Stimulated activated naive CD4-positive, alpha-beta T cell (primary cell): ENCODE measurements around the gene MAST3.
A peak's percentile ranks its signal among the peaks of the same experiment; 100 is the strongest.

Source experiments
- DNase-seq, 6 experiments: peaks; one replicate each; lab custom pipeline; 2025; lab: John Stamatoyannopoulos, UW

MAST3 gene

DNA sequence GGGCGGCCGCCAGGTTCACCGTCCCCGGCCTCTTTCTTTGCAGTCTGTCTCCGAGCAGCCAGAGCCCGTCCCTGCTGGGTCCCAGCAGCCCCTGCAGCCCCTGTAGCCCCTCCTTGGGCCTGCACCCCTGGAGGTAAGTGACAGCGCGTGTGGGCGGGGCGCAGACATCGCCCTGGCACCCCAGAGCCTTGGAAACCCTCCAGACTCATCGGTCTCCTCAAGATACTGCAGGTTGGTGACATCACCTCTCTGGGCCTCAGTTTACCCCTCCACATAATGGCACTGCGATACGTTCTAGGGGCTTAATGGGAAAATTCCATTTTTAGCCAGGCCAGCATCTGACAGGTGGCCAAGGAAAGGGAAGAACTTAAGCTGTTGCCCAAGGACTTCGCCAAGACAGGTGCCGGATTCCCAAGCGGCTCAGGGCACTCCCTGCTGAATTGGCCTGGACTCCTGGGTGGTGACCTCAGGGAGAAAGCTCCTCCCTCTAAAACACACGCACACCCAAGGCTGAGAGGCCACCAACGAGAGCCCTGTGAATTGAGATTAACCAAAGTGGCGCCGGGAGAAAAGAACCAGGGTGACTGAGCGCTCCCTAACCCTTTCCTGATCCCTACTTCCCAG is 13.1 kb downstream of the MAST3 start:
- DNase-seq = no peak

DNA sequence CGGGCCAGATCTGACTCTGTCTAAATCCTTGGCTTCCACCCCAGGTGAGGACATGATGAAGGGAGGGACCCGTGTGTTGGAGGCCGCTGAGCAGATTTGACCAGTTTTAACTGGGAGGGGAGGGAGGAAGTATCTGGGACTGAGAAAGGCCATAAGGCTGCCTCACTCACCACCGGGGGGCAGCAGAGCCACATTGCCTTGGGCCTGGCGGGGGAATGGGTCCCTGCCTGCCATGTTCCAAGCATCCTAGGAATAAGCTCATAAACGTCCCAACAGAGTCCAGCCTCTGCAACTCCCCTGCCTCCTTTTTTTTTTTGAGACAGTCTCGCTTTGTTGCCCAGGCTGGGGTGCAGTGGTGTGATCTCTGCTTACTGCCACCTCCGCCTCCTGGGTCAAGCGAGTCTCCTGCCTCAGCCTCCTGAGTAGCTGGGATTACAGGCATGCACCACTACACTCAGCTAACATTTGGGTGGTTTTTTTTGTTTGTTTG is 15.5 kb downstream of the MAST3 start:
- peak; percentile 47 to 72 (median 62) for DNase-seq

DNA sequence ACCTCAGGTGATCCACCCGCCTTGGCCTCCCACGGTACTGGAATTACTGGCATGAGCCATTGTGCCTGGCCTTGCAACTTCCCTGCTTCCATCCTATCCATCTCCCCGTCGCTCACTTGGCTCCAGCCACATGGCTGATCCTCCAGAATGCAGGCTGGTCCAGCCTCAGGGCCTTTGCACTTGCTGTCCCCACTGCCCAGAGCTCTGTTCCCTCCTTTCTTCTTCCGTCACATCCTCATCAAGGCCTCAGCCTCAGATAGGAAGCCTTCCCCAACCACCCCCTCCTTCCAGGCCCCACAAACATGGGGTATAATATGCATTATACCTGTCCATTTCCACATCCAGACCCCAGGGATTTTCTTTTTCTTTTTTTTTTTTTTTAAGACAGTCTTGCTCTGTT is 16.2 kb downstream of the MAST3 start:
- DNase-seq = no peak

DNA sequence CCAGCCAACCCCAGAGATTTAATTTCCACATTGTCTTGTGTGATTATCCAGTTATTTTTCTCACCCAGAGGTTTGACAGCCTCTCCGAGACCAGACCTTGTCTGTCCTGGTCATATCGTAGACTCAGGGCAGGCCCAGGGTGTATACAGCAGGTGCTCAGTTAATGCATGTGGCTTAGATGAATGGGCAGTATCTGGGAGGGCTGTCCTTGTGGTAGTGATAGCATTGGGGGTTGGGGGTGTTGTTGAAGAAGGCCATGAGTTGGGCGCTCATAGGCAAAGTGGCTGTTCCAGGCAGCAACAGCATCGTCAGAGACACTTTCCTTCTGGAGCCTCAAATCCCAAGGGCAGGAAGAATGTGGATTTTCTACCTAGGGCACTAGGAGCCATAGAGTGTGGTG is 16.9 kb downstream of the MAST3 start:
- DNase-seq = no peak

DNA sequence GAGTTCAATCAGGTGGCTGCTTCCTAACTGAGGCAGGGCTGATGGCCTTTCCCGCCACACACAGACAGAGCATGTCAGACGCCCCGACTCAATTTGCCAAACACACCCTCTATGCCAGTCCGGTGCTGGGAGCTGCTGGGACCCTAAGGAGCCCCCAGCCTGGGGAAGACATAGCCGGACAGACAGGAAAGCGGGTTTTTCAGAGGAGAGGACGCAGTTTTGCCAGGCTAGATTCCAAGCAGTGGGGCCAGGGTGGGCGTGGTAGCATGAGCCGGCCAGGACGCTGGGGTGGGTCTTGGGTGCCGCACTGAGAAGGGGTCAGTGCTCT is 19.8 kb downstream of the MAST3 start:
- DNase-seq = no peak

DNA sequence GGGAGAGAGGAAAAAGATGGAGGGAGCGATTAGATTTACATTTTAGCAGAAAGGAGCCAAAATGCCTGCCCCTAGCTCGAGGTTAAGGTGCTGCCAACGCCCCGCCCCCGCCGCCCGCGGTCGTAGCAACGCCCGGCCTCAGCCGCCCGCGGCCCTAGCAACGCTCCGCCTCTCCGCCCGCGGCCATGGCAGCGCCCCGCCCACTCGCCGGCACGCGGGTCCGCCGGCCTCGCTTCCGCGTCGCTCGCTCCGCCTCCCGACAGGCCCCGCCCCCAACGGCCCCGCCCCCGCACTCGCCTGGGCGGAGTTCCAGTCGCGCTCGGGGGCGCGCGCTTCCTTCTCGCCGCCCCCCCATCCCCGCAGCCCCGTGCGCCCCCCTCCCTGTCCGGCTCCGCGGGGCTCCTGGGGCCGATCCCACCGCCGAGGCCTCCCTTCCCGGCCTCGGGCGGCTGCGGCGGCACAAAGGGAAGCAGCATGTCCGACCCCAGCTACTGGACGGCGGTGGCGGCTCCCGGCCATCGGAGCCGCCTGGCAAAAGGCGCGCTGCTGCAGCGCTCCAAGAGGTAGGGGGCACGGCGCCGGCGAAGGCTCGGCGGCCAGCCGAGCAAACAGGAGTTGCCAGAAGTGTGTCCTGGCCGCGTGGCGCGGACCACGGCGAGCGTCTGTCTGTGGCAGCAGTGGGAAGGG is 20.3 kb downstream of the MAST3 start:
- DNase-seq = peak; percentile 87 to 96 (median 94)

DNA sequence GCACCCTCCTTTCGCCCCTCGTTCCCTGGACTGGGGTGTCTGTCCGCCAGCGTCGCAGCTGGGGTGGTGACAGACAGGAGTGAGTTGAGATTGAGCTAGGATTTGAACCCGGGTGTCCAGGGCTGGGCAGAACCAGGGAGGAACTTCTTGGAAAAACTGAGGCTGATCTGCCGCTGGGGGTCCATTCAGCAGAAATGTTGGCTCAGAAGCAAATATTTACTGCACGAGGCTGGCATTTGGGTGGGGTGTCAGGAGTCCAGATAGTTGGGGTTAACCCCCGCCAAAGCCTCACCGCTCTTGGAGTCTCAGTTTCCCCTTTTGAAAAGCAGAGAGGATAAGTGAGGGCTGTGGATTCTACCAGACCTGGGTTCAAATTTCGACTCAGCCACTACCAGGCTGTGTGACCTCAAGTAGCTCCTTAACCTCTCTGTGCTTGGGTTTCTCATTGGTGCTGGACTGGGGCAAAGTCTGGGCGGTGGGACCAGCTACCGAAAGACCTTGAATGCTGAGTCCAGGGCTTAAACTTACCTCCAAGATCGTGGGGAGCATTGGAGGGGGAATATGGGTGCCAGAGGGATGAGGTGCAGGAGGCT is 20.9 kb downstream of the MAST3 start:
- peak in 1 of 6 experiments; percentile 47 for DNase-seq

DNA sequence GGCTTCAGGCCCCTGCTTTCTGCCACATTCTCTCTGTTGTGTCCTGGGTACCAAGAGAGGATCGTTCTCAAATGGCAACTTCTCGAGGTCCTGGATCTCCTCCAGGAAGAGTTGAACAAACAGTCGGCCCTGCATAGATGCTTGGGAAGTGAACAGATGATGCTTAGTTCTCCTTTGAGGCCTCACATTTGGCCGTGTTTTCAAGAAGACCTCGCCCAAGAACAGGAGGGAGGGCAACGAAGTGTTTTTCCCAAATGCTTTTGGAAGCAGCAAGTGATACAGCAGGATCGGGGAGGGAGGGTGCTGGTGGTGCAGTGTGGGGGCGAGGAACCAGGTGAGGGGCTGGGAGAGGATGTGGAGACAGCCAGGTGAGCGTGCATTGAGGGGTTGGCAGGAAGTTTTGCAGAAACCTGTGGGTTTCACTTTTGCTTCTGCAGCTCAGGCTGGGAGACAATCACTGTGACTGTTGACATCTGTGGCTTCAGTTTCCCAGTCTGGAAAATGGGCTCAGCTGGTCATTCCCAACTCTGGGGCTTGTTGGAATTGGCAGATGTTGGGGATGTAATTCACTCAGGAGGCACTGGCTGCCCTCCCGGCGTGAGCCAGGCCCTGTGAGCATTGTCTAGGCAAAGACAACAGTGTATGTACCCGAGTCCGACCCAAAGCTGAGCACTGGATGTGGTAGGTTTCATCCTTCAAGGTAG is 21.6 kb downstream of the MAST3 start:
- peak; percentile 34 to 79 (median 56) for DNase-seq

DNA sequence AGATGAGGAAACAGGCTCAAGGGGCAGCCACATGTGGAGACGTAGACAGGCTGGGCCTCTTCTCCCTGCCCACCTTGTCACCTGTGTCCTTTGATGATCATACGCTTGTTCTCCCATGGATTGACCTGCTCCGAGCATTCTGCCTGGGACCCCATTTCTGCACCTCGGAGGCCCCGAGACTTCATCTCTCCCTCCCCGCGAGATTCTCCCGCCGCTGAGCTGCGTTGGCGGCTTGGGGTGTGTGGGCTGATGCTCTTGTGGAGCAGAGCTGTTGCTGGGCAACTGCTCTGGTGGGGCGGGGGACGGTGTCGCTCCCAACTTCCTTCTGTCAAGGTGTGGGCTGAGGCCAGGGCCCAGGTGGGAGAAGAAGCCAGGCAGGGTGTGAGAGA is 22.1 kb downstream of the MAST3 start:
- peak; percentile 32 to 63 (median 56) for DNase-seq

DNA sequence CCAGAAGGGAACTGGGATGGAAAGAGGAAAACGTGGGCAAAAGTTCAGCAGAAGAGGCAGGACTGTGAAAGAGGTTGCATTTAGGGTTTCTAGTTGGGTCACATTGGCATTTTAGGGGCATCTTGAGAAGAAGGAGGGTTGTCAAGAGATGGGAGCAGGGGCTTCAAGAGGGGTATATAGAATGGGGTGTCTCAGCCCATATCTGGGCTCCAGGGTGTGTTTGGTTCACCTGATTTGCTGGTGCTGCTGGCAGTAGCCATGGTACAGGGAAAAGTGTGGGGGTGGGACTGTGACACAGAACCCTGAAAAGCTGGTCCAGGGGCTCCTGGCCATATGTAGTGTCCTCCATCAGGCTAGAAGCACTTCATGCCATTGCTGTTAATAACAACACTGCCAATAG is 22.5 kb downstream of the MAST3 start:
- no peak for DNase-seq

DNA sequence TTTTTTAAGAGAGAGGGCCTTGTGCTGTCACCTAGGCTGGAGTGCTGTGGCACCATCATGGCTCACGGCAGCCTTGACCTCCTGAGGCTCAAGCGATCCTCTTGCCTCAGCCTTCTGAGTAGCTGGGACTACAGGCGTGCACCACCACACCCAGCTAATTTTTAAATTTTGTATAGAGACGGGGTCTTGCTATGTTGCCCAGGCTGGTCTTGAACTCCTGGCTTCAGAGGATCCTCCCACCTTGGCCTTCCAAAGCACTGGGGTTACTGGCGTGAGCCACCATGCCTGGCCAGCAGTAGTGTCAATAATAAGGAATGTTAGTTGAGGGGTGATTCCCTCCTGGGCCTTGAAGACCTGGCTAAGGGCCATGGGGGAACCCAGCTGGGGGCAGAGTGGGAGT is 23.6 kb downstream of the MAST3 start:
- no peak for DNase-seq

DNA sequence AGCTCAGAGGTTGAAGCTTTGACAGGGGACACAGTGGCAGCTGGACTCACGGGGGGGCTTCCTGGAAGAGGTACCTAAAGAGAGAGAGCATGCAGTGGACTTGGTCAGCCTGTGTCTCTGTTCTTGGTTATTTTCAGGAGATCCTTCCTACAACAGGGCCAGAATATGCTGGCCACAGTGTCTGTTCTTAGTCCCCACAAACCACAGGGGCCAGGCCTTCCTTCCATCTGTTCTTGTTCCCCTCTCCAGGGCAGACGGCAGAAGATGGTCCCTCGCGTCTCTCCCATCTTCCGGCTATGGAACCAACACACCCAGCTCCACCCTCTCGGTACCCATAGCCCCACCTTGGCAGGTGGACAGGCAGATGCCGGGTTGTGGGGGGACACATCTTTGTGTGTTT is 24.8 kb downstream of the MAST3 start:
- DNase-seq = no peak

DNA sequence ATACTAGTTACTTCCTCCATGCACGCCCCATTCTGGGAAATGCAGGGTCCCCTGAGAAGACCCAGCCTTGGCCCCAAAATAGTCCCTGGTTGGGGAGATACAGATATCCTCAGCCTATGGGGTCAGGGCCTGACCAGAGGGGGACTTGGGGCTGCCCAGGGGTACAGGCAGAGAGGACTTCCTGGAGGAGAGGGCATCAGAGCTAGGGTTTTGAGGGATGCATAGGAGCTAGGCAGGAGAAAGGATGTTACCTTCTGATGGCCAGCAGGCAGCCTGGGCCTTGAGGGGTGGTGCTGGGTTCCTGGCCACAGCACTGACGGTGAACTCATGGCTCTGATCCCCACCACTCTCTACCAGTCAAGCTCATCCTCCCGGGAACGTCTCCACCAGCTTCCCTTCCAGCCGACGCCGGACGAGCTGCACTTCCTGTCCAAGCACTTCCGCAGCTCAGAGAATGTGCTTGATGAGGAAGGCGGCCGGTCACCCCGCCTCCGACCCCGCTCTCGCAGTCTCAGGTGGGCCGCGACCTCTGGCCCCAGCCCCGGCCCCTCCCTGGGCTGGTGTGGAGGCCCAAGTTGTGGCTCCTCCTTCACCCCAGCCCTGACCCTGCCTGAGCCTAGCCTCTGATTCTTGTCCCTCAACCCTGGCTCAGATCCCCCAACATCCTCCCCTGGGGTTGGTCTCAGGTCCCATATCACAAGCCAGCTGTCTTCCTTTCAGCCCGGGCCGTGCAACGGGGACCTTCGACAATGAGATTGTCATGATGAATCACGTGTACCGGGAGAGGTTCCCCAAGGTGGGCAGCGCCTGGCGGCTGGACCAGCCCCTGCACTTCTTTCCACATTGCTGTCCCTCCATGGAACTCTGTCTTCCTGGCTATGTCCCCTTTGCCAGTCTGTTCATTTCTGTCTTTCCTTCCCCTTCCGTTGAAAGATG is 25.6 kb downstream of the MAST3 start:
- DNase-seq = no peak

DNA sequence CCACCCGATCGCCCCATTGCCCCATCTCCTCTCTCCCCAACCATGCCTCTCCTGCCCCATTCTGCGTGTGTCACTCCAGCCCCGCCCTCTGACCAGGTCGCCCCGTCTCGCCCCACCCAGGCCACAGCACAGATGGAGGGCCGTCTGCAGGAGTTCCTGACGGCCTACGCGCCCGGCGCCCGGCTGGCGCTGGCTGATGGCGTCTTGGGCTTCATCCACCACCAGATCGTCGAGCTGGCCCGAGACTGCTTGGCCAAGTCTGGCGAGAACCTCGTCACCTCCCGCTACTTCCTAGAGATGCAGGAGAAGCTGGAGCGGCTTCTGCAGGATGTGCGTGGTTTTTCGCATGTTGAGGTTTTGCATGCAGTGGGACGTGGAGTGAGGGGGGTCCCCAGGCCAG is 26.2 kb downstream of the MAST3 start:
- DNase-seq = no peak

DNA sequence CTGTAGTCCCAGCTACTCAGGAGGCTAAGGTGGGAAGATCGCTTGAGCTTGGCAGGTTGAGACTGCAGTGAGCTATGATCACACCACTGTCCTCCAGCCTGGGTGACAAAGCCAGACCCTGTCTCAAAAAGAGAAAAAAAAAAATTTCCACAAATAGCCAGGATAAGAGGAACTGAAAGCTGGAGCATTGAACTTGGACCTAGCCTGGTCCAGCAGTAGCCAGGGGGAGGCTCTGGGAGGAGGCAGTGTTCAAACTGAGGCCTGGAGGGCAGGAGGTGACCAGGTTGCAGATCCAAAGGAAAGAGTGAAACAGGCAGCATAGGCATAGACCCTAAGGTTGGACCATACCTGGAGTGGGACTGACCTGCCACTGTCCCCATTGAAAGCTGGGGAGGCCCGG is 28.5 kb downstream of the MAST3 start:
- no peak for DNase-seq

DNA sequence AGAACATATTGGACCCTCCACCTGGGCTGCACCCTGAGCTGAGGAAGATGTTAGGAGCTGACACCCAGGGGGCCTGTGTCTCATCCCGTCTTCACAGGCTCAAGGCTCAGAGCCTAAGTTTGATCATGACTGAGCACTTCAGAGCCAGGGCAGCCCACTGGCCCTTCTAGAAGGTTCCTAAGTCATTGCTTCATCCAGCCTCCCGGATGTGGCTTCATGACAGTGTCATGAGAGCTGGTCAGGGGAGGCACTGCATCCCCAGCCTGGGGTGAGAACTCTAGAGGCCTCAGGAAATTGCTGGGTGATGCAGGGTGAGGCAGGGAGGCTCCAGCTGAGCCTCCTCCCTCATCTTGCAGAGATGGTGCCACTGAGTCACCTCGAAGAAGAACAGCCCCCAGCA is 30.5 kb downstream of the MAST3 start:
- no peak for DNase-seq

DNA sequence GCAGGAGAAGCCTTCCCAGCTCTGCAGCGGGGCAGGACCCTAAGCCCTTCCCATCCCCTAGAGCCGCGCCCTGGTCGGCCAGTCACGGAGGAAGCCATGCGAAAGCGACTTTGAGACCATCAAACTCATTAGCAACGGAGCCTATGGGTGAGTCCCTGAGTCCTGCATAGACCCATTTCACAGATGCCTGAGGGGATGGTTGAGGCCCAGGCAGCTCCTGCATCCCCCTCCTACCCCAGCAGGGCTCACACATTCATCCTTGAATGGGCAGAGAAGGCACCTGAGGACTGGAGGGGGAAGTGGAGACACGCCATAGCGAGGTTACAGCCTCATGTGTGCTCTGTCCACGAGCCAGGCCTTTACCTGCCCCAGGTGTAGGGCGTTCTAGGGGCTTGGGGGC is 31.2 kb downstream of the MAST3 start:
- no peak for DNase-seq

DNA sequence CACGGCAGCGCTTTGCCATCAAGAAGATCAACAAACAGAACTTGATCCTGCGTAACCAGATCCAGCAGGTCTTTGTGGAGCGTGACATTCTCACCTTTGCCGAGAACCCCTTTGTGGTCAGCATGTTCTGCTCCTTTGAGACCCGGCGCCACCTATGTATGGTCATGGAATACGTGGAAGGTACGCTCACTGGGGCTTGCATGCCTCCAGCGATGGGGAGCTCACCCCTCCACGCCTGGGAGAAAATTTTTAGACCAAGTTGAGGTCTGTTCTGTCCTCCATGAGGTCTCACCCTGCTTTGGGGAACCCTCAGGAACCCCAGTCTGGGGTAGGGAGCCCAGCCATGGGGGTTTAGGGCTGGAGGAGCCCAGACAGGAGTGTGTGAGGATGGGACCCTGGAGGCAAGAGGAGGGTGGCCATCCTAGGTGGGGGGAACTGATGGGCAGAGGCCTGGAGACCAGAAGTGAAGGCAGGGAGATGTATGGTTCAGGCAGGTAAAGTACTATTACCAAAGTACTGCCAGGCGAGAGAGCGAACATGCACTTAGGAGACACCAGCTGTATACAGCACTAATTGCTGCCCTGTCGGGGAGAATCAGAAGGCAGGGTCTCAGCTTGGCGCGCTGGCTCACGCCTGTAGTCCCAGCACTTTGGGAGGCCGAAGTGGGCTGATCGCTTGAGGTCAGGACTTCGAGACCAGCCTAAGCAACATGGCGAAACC is 33.1 kb downstream of the MAST3 start:
- DNase-seq = no peak

DNA sequence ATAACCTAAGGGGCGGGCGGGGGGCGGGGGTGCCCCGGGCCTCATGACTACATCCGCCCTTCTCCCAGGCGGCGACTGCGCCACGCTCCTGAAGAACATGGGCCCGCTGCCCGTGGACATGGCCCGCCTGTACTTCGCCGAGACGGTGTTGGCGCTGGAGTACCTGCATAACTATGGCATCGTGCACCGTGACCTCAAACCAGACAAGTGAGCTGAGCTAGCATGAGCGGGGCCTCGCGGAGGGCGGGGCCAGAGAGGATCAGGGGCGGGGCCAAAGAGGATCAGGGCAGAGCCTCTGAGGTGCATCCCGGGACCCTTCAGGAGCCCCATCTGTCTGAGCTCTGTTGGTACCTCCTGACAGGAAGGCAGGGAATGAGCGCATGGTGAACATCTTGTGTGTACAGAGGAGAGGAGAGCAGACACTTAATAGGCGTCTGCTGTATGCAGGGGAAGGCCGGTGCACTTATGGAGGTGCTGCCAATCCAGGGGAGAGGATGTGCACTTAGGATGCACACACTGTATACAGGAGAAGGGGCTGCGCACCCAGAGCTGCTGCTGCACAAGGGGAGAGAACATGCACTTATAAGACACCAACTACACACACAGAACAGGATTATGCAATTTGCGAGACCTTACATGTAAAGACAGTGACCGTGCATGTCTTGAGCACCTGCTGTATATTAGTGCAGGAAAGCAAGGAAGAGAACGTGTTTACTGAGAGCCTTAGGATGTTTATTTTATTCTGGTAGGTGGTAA is 34.4 kb downstream of the MAST3 start:
- no peak for DNase-seq
